ENCODE results near the gene SPPL3.

DNA sequence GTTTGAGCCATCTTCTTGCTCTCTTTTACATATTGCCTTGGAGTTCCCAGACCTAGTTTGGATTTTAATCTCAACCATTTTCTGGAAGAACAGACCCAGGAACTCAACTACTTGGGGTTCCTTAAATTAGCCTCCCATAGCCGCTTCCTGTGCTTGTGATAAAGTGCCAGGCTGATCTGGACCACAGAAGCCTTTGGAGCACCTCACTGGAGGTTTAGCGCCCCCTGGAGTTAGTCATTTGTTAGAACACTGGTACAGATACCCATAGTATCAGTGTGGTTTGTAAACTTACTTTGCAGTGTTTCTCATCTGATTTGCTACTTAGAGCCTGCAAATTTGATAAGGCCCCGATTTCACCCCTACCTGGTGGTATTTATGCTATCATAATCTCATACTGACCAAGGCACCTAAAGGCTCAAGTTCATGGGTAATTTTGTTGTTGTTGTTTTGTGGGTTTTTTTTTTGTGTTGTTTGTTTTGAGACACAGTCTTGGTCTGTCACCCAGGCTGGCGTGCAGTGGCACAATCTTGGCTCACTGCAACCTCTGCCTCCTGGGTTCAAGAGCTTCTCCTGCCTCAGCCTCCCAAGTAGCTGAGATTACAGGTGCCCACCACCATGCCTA lies 190.2 kb downstream of the SPPL3 start:
- TF ChIP-seq EZH2 (IDR thresholded peaks at IDR 0.05; ENCODE audit: borderline replicate concordance, low read length), result no peak
- TF ChIP-seq CTCF (conservative IDR thresholded peaks at IDR 0.05 in 1 of 2, IDR thresholded peaks at IDR 0.05 in 1 of 2; ENCODE audit: extremely low read depth in 1 of 2, insufficient read depth in 1 of 2, low read depth in 1 of 2, low read length in 2 of 2), result peak; percentile 88 to 89

Measured in mammary epithelial cell (primary cell).